Measurements from ENCODE around the gene IL31RA.

The IL31RA gene

DNA sequence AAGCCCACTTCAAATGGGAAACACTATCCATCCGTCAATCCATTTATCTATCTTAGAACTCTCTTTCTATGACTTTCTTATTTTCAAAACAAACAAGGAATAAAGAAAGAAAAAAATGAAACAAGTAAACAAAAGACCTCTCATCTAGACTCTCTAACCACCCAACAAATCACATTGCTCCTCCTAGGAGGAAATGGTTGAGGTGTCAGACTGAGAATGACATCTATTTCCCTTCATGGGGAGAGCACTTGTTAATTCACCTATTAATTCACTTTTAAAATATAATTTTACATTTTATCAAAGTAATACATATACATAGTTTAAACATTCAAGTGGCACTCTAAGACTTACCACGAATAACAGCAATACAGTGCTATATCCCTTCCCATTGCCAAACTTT, 2.4 kb upstream of the IL31RA start:
- DNase-seq (ENCODE audit: low read depth, low spot score): no peak
- no peak overlapping the region for H3K4me3 ChIP-seq (ENCODE audit: low read depth, low read length)
- in situ Hi-C loops (cut with HindIII; ENCODE audit: low sequenced_read_pairs): no loop called here
- TF ChIP-seq, protein P1, sequence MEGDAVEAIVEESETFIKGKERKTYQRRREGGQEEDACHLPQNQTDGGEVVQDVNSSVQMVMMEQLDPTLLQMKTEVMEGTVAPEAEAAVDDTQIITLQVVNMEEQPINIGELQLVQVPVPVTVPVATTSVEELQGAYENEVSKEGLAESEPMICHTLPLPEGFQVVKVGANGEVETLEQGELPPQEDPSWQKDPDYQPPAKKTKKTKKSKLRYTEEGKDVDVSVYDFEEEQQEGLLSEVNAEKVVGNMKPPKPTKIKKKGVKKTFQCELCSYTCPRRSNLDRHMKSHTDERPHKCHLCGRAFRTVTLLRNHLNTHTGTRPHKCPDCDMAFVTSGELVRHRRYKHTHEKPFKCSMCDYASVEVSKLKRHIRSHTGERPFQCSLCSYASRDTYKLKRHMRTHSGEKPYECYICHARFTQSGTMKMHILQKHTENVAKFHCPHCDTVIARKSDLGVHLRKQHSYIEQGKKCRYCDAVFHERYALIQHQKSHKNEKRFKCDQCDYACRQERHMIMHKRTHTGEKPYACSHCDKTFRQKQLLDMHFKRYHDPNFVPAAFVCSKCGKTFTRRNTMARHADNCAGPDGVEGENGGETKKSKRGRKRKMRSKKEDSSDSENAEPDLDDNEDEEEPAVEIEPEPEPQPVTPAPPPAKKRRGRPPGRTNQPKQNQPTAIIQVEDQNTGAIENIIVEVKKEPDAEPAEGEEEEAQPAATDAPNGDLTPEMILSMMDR (IDR thresholded peaks at IDR 0.05; ENCODE audit: low read depth, low read length): no peak

DNA sequence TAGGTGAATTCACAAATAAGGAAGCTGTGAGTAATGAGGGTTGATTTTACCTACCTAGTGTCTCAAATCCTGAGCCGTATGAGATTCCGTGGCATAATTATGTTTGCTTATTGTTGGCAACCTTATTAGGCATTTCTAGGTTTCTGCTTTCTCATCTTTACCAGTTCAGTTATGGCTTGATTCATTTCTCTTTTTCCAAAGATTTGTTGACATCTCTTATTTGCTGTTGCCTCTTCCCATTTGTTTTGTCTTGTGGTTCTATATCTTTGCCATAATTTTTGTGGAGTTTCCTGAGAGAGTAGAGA, 470 bp downstream of the IL31RA start:
- in situ Hi-C loops (cut with HindIII; ENCODE audit: low sequenced_read_pairs): no loop called here
- TF ChIP-seq, protein P1 (IDR thresholded peaks at IDR 0.05; ENCODE audit: low read depth, low read length): no peak
- no peak for DNase-seq (ENCODE audit: low read depth, low spot score)
- peak overlapping the region; percentile 28 for H3K4me3 ChIP-seq (ENCODE audit: low read depth, low read length)

DNA sequence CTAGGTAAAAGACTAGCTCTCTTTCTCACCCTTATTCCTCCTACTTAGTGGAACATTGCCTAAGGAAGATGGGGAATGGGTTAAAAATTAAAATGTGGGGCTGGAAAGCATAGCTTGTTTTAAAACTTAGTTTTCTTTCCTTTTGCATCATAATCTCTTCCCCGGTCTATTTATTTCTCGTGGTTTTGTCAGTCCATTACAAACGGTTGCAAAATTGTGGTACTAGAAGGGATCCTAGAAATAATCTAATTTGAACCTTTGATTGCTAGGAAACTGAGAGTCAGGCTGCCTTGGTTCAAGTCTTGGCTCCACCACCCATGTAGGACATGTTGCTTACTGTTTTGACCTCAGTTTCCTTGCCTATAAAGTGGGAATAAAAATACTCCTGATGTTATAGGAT, 1.3 kb downstream of the IL31RA start:
- in situ Hi-C loops (cut with HindIII; ENCODE audit: low sequenced_read_pairs): no loop called here
- TF ChIP-seq, protein P1 (IDR thresholded peaks at IDR 0.05; ENCODE audit: low read depth, low read length): no peak
- no peak for DNase-seq (ENCODE audit: low read depth, low spot score)
- no peak overlapping the region for H3K4me3 ChIP-seq (ENCODE audit: low read depth, low read length)

DNA sequence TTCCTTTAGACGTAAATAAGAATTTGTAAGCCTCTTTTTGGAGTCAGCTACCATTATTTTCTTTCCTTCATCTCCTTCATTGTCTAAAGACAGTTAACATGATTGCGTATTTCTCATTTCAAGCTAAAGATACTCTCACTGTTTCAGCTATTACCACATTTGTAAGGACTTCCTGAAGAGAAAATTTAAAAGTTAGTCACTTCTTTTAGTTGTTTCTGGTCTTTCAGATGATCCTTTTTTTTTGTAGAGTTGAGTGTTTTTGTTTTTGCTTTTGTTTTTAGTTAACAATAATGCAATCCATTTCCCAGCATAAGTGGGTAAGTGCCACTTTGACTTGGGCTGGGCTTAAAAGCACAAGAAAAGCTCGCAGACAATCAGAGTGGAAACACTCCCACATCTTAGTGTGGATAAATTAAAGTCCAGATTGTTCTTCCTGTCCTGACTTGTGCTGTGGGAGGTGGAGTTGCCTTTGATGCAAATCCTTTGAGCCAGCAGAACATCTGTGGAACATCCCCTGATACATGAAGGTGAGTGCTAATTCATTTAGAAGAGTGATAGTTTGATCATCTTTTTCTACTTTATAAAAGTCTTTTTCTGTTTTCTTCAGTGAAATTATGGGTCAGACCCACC, 2.0 kb downstream of the IL31RA start:
- DNase-seq (ENCODE audit: low read depth, low spot score): peak; percentile 14
- in situ Hi-C loops (cut with HindIII; ENCODE audit: low sequenced_read_pairs): no loop called here
- TF ChIP-seq, protein P1 (IDR thresholded peaks at IDR 0.05; ENCODE audit: low read depth, low read length): no peak
- no peak overlapping the region for H3K4me3 ChIP-seq (ENCODE audit: low read depth, low read length)

DNA sequence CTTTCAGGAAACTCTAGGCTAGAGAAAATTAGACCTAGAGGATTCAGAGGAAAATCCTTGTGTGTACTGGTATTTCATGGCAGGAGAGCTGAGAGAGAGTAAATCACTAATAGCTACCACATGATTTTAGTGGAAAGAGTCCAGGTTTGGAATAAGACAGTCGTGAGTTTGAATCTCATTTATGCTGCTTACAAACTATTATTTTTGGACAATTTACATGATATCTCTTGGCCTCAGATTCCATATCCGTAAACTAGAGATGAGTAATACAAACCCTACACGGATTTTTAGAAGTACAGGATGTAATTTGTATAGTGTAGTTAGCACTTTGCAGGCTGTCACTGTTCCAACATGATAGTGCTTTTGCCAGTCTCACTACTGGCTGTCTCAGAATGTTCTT, 2.7 kb downstream of the IL31RA start:
- DNase-seq (ENCODE audit: low read depth, low spot score): peak; percentile 51
- TF ChIP-seq, protein P1 (IDR thresholded peaks at IDR 0.05; ENCODE audit: low read depth, low read length): no peak
- no peak overlapping the region for H3K4me3 ChIP-seq (ENCODE audit: low read depth, low read length)
- in situ Hi-C loops (cut with HindIII; ENCODE audit: low sequenced_read_pairs): no loop called here

DNA sequence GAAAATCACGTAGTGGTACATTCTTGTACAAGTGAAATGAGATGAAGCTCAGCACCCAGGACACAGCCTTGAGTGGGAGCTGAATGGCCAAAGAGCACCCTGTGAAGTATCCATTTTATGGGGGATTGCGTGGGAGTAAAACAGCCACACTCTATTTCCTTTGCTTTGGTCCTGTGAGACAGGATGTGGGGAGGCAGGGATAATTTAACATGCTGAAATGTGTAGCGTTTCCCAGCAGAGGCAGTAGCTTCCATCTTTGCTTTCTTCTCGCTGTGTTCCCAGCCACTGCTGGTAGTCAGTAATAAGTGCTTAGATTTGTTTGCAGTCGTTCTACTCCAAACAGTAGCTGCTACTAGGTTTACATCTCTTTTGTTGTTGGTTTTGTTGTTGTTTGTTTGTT, 4.4 kb downstream of the IL31RA start:
- TF ChIP-seq, protein P1 (IDR thresholded peaks at IDR 0.05; ENCODE audit: low read depth, low read length): peak; percentile 9
- in situ Hi-C loops (cut with HindIII; ENCODE audit: low sequenced_read_pairs): no loop called here
- peak; percentile 8 for DNase-seq (ENCODE audit: low read depth, low spot score)
- no peak overlapping the region for H3K4me3 ChIP-seq (ENCODE audit: low read depth, low read length)

Measured in astrocyte of the spinal cord (primary cell).